ENCODE measurements around the gene PAFAH1B1.
"Not testable (repeated sequence)": the region's sequence is repeated elsewhere in the genome, so short reads cannot be mapped to it uniquely, and the experiment has no call there.

DNA sequence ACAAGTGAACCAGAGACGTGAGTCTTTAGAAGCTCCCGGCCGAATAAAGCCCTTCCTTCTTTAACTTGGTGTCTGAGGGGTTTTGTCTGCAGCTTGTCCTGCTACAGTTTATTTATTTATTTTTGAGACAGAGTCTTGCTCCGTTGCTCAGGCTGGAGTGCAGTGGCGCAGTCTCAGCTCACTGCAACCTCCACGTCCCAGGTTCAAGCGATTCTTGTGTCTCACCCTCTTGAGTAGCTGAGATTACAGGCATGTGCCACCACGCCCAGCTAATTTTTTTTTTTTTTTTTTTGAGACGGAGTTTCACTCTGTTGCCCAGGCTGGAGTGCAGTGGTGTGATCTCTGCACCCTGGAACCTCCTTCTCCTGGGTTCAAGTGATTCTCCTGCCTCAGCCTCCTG, 45.4 kb upstream of the PAFAH1B1 start:
- not testable (repeated sequence) for TF ChIP-seq ETV6 (conservative IDR thresholded peaks at IDR 0.05 in 1 of 2, IDR thresholded peaks at IDR 0.05 in 1 of 2; ENCODE audit: borderline replicate concordance in 1 of 2, low read depth in 1 of 2); MLLT1 (IDR thresholded peaks at IDR 0.05)
- TF ChIP-seq, protein P1, sequence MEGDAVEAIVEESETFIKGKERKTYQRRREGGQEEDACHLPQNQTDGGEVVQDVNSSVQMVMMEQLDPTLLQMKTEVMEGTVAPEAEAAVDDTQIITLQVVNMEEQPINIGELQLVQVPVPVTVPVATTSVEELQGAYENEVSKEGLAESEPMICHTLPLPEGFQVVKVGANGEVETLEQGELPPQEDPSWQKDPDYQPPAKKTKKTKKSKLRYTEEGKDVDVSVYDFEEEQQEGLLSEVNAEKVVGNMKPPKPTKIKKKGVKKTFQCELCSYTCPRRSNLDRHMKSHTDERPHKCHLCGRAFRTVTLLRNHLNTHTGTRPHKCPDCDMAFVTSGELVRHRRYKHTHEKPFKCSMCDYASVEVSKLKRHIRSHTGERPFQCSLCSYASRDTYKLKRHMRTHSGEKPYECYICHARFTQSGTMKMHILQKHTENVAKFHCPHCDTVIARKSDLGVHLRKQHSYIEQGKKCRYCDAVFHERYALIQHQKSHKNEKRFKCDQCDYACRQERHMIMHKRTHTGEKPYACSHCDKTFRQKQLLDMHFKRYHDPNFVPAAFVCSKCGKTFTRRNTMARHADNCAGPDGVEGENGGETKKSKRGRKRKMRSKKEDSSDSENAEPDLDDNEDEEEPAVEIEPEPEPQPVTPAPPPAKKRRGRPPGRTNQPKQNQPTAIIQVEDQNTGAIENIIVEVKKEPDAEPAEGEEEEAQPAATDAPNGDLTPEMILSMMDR (IDR thresholded peaks at IDR 0.05 in 2 of 3, conservative IDR thresholded peaks at IDR 0.05 in 1 of 3; ENCODE audit: control insufficient read depth in 2 of 3, extremely low read depth in 1 of 3, insufficient read depth in 1 of 3, low read depth in 3 of 3, low read length in 3 of 3): not testable (repeated sequence)
